Endodermal cell (in vitro differentiated cells): Measurements from ENCODE around the gene POU2AF3. TPM values are rescaled to one million over a fixed set of nuclear protein-coding genes. Genes with fewer than 3 reads are reported as not detected.

Source experiments
- DNase-seq: peaks from one replicate; pipeline ENCODE4 v3.0.0-alpha.2; 2017
- H3K27ac ChIP-seq: 2 replicates; pipeline ENCODE4 v1.5.1; 2013; ENCODE audit warnings: mild to moderate bottlenecking, low read depth, low read length, moderate library complexity
- H3K27me3 ChIP-seq: 2 replicates; pipeline ENCODE4 v1.6.1; 2013; ENCODE audit warnings: mild to moderate bottlenecking, low read length, moderate library complexity; ENCODE audit not compliant: insufficient read depth, control insufficient read depth, poor library complexity, severe bottlenecking
- H3K36me3 ChIP-seq: 2 replicates; pipeline ENCODE4 v1.7.0; 2013; ENCODE audit warnings: mild to moderate bottlenecking, low read length, moderate library complexity; ENCODE audit not compliant: control insufficient read depth, insufficient read depth
- H3K4me1 ChIP-seq: one replicate; pipeline ENCODE4 v1.7.0; 2013; ENCODE audit warnings: low read length; ENCODE audit not compliant: control insufficient read depth, insufficient read depth
- H3K4me3 ChIP-seq: 2 replicates; pipeline ENCODE4 v1.5.1; 2013; ENCODE audit warnings: mild to moderate bottlenecking, low read length, moderate library complexity
- H3K9ac ChIP-seq: 2 replicates; pipeline ENCODE4 v1.6.1; 2013; ENCODE audit warnings: mild to moderate bottlenecking, low read length, moderate library complexity; ENCODE audit not compliant: poor library complexity, severe bottlenecking; ENCODE audit errors: extremely low read depth
- H3K9me3 ChIP-seq: 2 replicates; pipeline ENCODE4 v1.6.1; 2013; ENCODE audit warnings: mild to moderate bottlenecking, low read length, moderate library complexity; ENCODE audit not compliant: control insufficient read depth
- H3K27ac Mint-ChIP-seq: 2 replicates; pipeline ENCODE4 v1.8.0; 2020; ENCODE audit warnings: mixed read lengths
- H3K27me3 Mint-ChIP-seq: 2 replicates; pipeline ENCODE4 v1.8.0; 2021; ENCODE audit warnings: mild to moderate bottlenecking, mixed read lengths; ENCODE audit not compliant: insufficient read depth
- H3K36me3 Mint-ChIP-seq: 2 replicates; pipeline ENCODE4 v1.8.0; 2020; ENCODE audit warnings: low read depth, mixed read lengths
- H3K4me1 Mint-ChIP-seq: 2 replicates; pipeline ENCODE4 v1.8.0; 2020; ENCODE audit warnings: mixed read lengths
- H3K4me3 Mint-ChIP-seq: 2 replicates; pipeline ENCODE4 v1.8.0; 2020; ENCODE audit warnings: mild to moderate bottlenecking, moderate library complexity, mixed read lengths
- H3K9me3 Mint-ChIP-seq: 2 replicates; pipeline ENCODE4 v1.8.0; 2020; ENCODE audit warnings: mild to moderate bottlenecking, mixed read lengths
- CTCF ChIP-seq: fragments of 200-600 bp; sonication (generic); conservative IDR thresholded peaks from 2 replicates; pipeline ENCODE4 v1.5.0; 2021; ENCODE audit warnings: antibody characterized with exemption, mild to moderate bottlenecking
- WGBS, 2 experiments: methylation state at CpG; one replicate each; pipeline versions ENCODE4 v1.1.5 to v1.1.7; 2013; ENCODE audit warnings: missing lambda C conversion rate in 2 of 2, mixed read lengths in 1 of 2; ENCODE audit not compliant: insufficient coverage in 1 of 2, insufficient read length in 1 of 2; 5-methylcytosine and 5-hydroxymethylcytosine counted together
- total RNA-seq, 2 donors: library from RNA; stranded (reverse); fragmentation: NEBNext Ultra II Directional in 1 of 2; extraction: Animal tissue kit (Norgen Biotek cat#: 25700) in 1 of 2; gene quantifications; 2 replicates in 1 of 2; 3 replicates in 1 of 2; pipeline ENCODE4 v1.2.1, GENCODE V29; 2021

Gene POU2AF3
- total RNA-seq, 2 donors from 2014 or later, result 0.55 to 1.8 TPM

GRCh38 chr11:111344032-111344431 is 45.7 kb downstream of the POU2AF3 start:
- H3K27ac Mint-ChIP-seq, result no peak overlapping the region

GRCh38 chr11:111347002-111347722 is 48.8 kb downstream of the POU2AF3 start:
- no peaks in the 10 kb centered on the region for H3K9me3 Mint-ChIP-seq
- peaks cover 14% of the 10 kb centered on the region for H3K4me1 Mint-ChIP-seq
- Histone ChIP-seq H3K9ac (no peak overlapping the region), H3K36me3 (no peaks in the 10 kb centered on the region), H3K4me1 (no peaks in the 10 kb centered on the region), H3K9me3 (no peaks in the 10 kb centered on the region), H3K4me3 (no peak overlapping the region), H3K27ac (no peak overlapping the region), H3K27me3 (peaks cover 68% of the 10 kb centered on the region)
- WGBS, 2 experiments, result 92 to 95% methylated on average over 2 to 5 of the region's 6 CpGs
- H3K4me3 Mint-ChIP-seq, result no peak overlapping the region
- no peak overlapping the region for H3K27ac Mint-ChIP-seq
- no peaks in the 10 kb centered on the region for H3K36me3 Mint-ChIP-seq
- DNase-seq, result peak; percentile 9
- no peak for TF ChIP-seq CTCF
- H3K27me3 Mint-ChIP-seq, result peaks cover 60% of the 10 kb centered on the region

More at GRCh38 chr11:111344032-111344431, 45.7 kb downstream of the POU2AF3 start:
- Mint-ChIP-seq H3K27me3 (peaks cover 38% of the 10 kb centered on the region), H3K9me3 (peaks cover 13% of the 10 kb centered on the region), H3K36me3 (no peaks in the 10 kb centered on the region), H3K4me1 (peaks cover 9% of the 10 kb centered on the region), H3K4me3 (no peak overlapping the region)
- no peak overlapping the region for H3K27ac ChIP-seq
- WGBS, 2 experiments, result 93 to 100% methylated on average over 3 of the region's 3 CpGs
- peaks cover 13% of the 10 kb centered on the region for H3K9me3 ChIP-seq
- H3K27me3 ChIP-seq, result peaks cover 45% of the 10 kb centered on the region
- H3K9ac ChIP-seq, result no peak overlapping the region
- no peak overlapping the region for H3K4me3 ChIP-seq
- H3K4me1 ChIP-seq, result no peaks in the 10 kb centered on the region
- TF ChIP-seq CTCF, result no peak
- peak; percentile 38 for DNase-seq
- H3K36me3 ChIP-seq, result no peaks in the 10 kb centered on the region

GRCh38 chr11:111347723-111348115 is 49.4 kb downstream of the POU2AF3 start:
- Histone ChIP-seq H3K4me3 (no peak overlapping the region), H3K27me3 (peaks cover 68% of the 10 kb centered on the region), H3K27ac (no peak overlapping the region), H3K4me1 (no peaks in the 10 kb centered on the region), H3K9me3 (no peaks in the 10 kb centered on the region), H3K9ac (no peak overlapping the region), H3K36me3 (no peaks in the 10 kb centered on the region)
- no peaks in the 10 kb centered on the region for H3K36me3 Mint-ChIP-seq
- H3K27ac Mint-ChIP-seq, result no peak overlapping the region
- H3K27me3 Mint-ChIP-seq, result peaks cover 59% of the 10 kb centered on the region
- H3K4me1 Mint-ChIP-seq, result peaks cover 14% of the 10 kb centered on the region
- H3K9me3 Mint-ChIP-seq, result no peaks in the 10 kb centered on the region
- WGBS, 2 experiments, result 95 to 100% methylated on average over 2 to 3 of the region's 3 CpGs
- DNase-seq, result peak; percentile 8
- no peak overlapping the region for H3K4me3 Mint-ChIP-seq
- TF ChIP-seq CTCF, result no peak
